Measurements from ENCODE around the gene PWP2. TPM values are rescaled to one million over a fixed set of nuclear protein-coding genes. Genes with fewer than 3 reads are reported as not detected.
"Not testable (repeated sequence)": the region's sequence is repeated elsewhere in the genome, so short reads cannot be mapped to it uniquely, and the experiment has no call there.

PWP2 gene
- total RNA-seq, 2 experiments from 2014 or later, result 18.6 to 22.5 TPM

- H3K27me3 Mint-ChIP-seq, H3K4me3 Mint-ChIP-seq, CTCF ChIA-PET: not testable (repeated sequence)
Observed at GRCh38 chr21:44147108-44147507, 39.9 kb downstream of the PWP2 start.

DNA sequence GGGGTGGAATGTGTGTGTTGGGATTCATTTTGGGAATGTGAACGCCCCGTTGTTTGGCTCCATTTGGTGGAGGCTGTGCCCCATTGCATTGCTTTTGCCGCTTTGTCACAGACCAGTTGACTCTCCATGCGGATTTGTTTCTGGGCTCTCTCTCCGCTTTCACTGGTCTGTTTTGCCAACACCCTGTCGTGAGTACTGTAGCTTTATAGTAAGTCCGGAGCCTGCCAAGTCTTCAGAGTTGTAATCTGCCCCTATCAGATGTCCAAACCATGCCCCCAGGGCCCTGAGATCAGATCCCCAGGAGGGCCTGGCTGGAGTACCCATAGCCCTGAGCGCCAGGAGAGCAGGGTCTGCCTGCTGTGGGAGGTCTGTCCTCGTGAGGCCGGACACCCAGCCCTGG, 43.1 kb downstream of the PWP2 start:
- DNase-seq; H3K27me3 Mint-ChIP-seq; H3K9me3 Mint-ChIP-seq; H3K27ac Mint-ChIP-seq; H3K36me3 Mint-ChIP-seq (ENCODE audit: low read depth); CTCF ChIA-PET; H3K4me1 Mint-ChIP-seq; POLR2A ChIA-PET; H3K4me3 Mint-ChIP-seq: not testable (repeated sequence)

More at GRCh38 chr21:44147108-44147507, 39.9 kb downstream of the PWP2 start:
- POLR2A ChIA-PET; H3K9me3 Mint-ChIP-seq; DNase-seq; H3K36me3 Mint-ChIP-seq (ENCODE audit: low read depth); H3K4me1 Mint-ChIP-seq; H3K27ac Mint-ChIP-seq: not testable (repeated sequence)

- CTCF ChIA-PET; H3K4me1 Mint-ChIP-seq; H3K4me3 Mint-ChIP-seq; H3K36me3 Mint-ChIP-seq (ENCODE audit: low read depth); H3K27ac Mint-ChIP-seq; H3K9me3 Mint-ChIP-seq; H3K27me3 Mint-ChIP-seq; DNase-seq; POLR2A ChIA-PET: not testable (repeated sequence)
Observed at GRCh38 chr21:44153214-44153888, 46.2 kb downstream of the PWP2 start.

GRCh38 chr21:44153889-44154228, 46.7 kb downstream of the PWP2 start:
- CTCF ChIA-PET; POLR2A ChIA-PET; H3K27ac Mint-ChIP-seq; H3K27me3 Mint-ChIP-seq; H3K4me1 Mint-ChIP-seq; H3K9me3 Mint-ChIP-seq; H3K36me3 Mint-ChIP-seq (ENCODE audit: low read depth); H3K4me3 Mint-ChIP-seq: not testable (repeated sequence)
- DNase-seq, result peak; percentile 46

- H3K27me3 Mint-ChIP-seq; DNase-seq; H3K4me1 Mint-ChIP-seq; CTCF ChIA-PET; H3K27ac Mint-ChIP-seq; H3K36me3 Mint-ChIP-seq (ENCODE audit: low read depth); H3K9me3 Mint-ChIP-seq; POLR2A ChIA-PET; H3K4me3 Mint-ChIP-seq: not testable (repeated sequence)
Observed at GRCh38 chr21:44154816-44155230, 47.6 kb downstream of the PWP2 start.

- H3K4me1 Mint-ChIP-seq; CTCF ChIA-PET; POLR2A ChIA-PET; H3K27me3 Mint-ChIP-seq; H3K9me3 Mint-ChIP-seq; H3K27ac Mint-ChIP-seq; H3K4me3 Mint-ChIP-seq; H3K36me3 Mint-ChIP-seq (ENCODE audit: low read depth): not testable (repeated sequence)
- peak; percentile 56 for DNase-seq
Observed at GRCh38 chr21:44155231-44155993, 48.2 kb downstream of the PWP2 start.

- H3K27ac Mint-ChIP-seq; H3K4me3 Mint-ChIP-seq; DNase-seq; H3K36me3 Mint-ChIP-seq (ENCODE audit: low read depth); POLR2A ChIA-PET; H3K4me1 Mint-ChIP-seq; H3K27me3 Mint-ChIP-seq; CTCF ChIA-PET; H3K9me3 Mint-ChIP-seq: not testable (repeated sequence)
Observed at GRCh38 chr21:44155994-44156380, 48.8 kb downstream of the PWP2 start.

GRCh38 chr21:44157439-44158081, 50.4 kb downstream of the PWP2 start:
- DNase-seq; H3K27me3 Mint-ChIP-seq; H3K4me1 Mint-ChIP-seq; H3K9me3 Mint-ChIP-seq; CTCF ChIA-PET; POLR2A ChIA-PET; H3K36me3 Mint-ChIP-seq (ENCODE audit: low read depth): not testable (repeated sequence)
- Mint-ChIP-seq H3K4me3 (peak overlapping the region; percentile 46), H3K27ac (peak overlapping the region; percentile 83)

DNA sequence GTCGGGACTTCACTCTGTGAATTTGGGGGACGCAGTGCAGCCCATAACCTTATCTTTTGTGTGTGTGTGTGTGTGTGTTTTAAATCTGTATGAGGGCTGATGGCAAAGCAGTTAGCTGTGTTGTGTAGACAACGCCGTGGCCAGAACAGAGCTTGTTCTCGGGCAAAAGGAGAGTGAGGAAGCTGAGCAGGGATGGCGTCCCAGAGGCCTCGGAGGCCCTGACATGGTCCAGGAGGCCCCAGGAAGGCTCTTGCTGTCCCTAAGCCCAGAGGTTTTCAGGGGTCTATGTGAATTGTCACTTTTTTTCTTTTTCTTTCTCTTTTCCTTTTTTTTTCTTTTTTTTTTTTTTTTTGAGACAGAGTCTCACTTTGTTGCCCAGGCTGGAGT, 50.9 kb downstream of the PWP2 start:
- H3K4me3 Mint-ChIP-seq; H3K9me3 Mint-ChIP-seq; H3K27ac Mint-ChIP-seq; H3K4me1 Mint-ChIP-seq; POLR2A ChIA-PET; DNase-seq; H3K27me3 Mint-ChIP-seq; CTCF ChIA-PET; H3K36me3 Mint-ChIP-seq (ENCODE audit: low read depth): not testable (repeated sequence)

DNA sequence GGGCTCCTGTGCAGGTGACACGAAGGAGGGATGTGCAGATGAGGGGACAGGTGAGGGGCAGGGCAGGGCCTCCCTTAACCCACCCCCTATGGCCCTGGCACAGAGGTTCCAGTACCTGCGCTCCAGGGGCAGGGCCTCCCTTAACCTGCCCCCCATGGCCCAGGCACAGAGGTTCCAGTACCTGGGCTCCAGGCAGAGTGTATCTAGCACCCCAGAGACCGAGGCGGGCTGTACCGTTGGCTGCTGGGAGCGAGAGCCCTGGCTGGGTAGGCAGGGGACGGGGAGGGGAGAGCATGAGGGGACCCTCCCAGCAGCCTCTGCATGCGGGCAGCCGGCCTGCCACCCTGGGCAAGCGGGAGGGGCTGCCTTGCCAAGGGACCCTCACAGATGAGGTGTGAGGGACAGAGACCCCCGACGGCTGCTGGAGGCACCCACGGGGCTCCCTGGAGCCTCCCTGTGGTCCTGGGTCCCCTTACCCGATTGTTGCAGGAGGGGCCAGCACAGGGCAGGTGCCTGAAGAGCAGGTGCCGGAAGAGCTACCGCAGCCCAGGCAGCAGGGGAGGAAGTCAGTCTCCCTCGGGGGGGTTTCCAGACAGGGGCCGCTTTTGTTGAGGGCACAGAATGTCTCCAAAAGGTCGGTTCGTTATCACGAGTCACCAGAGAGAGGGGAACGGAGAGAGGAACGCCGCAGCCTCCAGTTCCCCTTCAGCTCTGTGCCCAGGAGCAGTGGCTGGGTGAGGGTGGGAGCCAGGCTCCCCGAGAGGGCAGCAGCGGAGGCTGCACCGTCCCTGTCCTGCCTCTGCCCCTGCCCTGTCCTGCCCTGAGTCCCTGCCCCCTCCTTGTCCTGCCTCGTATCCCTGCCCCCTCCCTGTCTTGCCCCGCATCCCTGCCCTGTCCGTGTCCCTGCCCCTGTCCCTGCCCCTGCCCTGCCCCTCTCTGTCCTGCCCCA, 52.4 kb downstream of the PWP2 start:
- POLR2A ChIA-PET; H3K9me3 Mint-ChIP-seq; H3K4me3 Mint-ChIP-seq; CTCF ChIA-PET; DNase-seq; H3K27me3 Mint-ChIP-seq; H3K27ac Mint-ChIP-seq; H3K4me1 Mint-ChIP-seq; H3K36me3 Mint-ChIP-seq (ENCODE audit: low read depth): not testable (repeated sequence)

- DNase-seq; H3K36me3 Mint-ChIP-seq (ENCODE audit: low read depth); H3K9me3 Mint-ChIP-seq; H3K4me3 Mint-ChIP-seq; POLR2A ChIA-PET; H3K4me1 Mint-ChIP-seq; H3K27me3 Mint-ChIP-seq; CTCF ChIA-PET; H3K27ac Mint-ChIP-seq: not testable (repeated sequence)
Observed at GRCh38 chr21:44160298-44160672, 53.1 kb downstream of the PWP2 start.

- H3K9me3 Mint-ChIP-seq; CTCF ChIA-PET; H3K27me3 Mint-ChIP-seq; H3K36me3 Mint-ChIP-seq (ENCODE audit: low read depth); H3K27ac Mint-ChIP-seq; POLR2A ChIA-PET; H3K4me1 Mint-ChIP-seq; H3K4me3 Mint-ChIP-seq; DNase-seq: not testable (repeated sequence)
Observed at GRCh38 chr21:44160821-44161220, 53.6 kb downstream of the PWP2 start.

DNA sequence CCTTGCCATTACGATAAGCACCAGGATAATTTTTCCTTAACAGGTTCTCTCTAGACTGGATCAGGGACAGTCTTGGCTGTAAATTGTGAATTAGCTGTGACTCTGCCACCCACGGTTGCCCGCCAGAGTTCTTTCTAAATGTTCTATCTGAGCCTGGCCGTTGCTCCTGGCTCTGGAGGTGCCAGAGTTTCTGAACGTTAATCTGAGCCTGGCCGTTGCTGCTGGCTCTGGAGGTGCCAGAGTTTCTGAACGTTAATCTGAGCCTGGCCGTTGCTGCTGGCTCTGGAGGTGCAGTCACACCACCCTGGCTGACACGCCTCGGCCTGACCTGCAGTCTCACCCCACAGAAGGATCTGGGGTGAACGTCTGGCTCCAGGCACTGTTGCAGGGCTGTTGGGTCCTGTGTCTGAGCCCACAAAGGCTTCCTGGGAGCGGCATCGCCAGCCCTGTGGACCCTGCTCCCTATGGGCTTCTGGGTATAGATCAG, 56.0 kb downstream of the PWP2 start:
- H3K27me3 Mint-ChIP-seq; H3K27ac Mint-ChIP-seq; CTCF ChIA-PET; H3K9me3 Mint-ChIP-seq; H3K4me3 Mint-ChIP-seq; DNase-seq; H3K36me3 Mint-ChIP-seq (ENCODE audit: low read depth); POLR2A ChIA-PET; H3K4me1 Mint-ChIP-seq: not testable (repeated sequence)
